ENCODE measurements around the gene MYOM1. TPM values are rescaled to one million over a fixed set of nuclear protein-coding genes. Genes with fewer than 3 reads are reported as not detected.

The MYOM1 gene
- total RNA-seq, 4 donors from 2014 or later = 0.23 to 2.5 (median 0.52) TPM

DNA sequence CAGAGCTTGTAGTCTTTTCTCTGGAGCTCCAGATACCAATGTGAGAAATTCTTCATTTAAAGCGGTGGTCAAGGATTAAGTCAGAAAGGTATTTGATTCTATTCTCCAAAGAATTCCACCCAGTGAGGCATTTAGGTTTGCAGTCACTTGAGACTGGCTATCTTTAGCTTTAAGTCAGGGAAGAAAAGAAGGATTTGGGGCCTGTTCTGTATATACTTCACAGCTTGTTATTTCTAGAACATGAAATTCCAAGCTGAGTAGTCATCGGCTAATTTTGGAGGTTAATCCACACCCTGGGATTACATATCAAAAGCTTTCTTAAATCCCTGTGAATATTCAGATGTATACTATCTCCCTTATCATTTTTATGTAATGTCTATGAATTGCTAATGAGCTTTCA lies 39.4 kb downstream of the MYOM1 start:
- Histone ChIP-seq H3K36me3 (no peaks in the 10 kb centered on the region), H3K27me3 (no peaks in the 10 kb centered on the region), H3K9me3 (no peaks in the 10 kb centered on the region), H3K4me1 (peaks cover 0 to 15% (median 5%) of the 10 kb centered on the region in 3 donors), H3K4me3 (no peak overlapping the region), H3K27ac (peak overlapping the region in 2 of 4 donors; percentile 32 to 53)
- intact Hi-C loops (cut with DNase I) = no loop called here
- TF ChIP-seq POLR2A (IDR thresholded peaks at IDR 0.05) = no peak
- TF ChIP-seq, protein P1, sequence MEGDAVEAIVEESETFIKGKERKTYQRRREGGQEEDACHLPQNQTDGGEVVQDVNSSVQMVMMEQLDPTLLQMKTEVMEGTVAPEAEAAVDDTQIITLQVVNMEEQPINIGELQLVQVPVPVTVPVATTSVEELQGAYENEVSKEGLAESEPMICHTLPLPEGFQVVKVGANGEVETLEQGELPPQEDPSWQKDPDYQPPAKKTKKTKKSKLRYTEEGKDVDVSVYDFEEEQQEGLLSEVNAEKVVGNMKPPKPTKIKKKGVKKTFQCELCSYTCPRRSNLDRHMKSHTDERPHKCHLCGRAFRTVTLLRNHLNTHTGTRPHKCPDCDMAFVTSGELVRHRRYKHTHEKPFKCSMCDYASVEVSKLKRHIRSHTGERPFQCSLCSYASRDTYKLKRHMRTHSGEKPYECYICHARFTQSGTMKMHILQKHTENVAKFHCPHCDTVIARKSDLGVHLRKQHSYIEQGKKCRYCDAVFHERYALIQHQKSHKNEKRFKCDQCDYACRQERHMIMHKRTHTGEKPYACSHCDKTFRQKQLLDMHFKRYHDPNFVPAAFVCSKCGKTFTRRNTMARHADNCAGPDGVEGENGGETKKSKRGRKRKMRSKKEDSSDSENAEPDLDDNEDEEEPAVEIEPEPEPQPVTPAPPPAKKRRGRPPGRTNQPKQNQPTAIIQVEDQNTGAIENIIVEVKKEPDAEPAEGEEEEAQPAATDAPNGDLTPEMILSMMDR (IDR thresholded peaks at IDR 0.05) = no peak
- no peak for DNase-seq
- 38% methylated on average over 2 of the region's 2 CpGs for WGBS, 2 donors

DNA sequence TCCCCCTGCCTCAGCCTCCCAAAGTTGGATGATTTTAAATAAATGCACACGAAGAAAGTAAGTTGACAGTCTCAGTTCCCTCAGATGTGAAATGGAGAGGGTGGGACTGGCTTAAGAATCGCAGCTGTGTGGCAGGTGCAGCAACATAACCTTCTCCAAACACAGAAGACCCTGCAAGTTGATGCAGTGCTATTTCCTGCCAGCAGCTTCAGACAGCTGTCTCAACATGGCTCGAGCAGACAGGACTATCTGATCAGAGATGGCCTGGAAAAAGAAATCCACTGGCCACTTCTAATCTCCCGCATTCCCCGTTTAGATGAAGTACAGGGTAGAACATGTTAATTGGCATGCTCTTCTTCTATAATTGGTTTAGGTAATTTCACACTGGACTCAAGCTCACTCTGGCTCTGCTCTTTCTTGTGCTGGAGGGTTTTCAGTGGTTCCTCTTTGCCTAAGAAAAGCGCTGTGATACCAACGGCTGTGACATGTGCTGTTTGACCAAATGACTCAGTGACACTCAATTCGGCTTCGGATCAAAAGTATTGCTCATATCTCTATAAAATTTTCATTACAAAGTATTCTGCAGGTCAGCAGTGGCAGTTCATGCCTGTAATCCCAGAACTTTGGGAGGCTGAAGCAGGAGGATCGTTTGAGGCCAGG lies 40.2 kb downstream of the MYOM1 start:
- DNase-seq = no peak
- WGBS, 2 donors = 56 to 60% methylated on average over 10 of the region's 10 CpGs

DNA sequence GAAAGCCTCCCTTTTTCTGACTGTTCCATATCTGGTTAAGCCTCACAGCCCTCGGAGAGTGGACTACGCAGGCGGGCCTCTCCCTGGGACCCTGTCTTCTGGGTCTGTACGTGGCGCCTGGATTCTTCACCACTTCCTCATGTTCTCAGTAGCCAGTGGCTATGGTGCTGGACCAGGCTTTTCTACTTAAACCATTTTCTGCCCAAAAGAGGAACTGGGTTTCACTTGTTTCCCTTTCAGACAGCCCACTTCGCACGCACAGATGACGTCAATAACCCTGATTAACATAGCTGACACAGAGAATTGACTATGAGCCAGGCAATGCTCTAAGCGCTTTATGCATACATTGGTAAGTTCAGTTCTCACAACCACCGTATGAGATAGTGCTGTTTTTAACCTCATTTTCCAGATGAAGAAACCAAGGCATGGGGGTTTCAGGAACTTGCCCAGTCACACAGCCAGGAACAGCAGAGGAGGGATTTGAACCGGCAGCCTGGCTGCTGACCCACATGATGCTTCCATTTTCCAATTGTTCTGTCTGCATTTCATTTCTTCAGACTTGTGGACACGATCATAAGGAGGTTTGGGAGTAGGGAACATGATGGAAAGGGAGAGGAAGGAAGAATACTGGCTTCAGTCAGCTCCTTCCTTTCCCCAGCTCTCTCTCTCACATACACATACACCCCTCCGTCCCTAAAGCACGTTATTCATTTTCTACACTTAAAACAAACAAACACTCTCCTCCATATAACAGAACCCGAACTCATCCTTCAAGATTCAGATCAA lies 41.7 kb downstream of the MYOM1 start:
- peak in 2 of 4 donors; percentile 22 to 41 for TF ChIP-seq POLR2A (IDR thresholded peaks at IDR 0.05)
- TF ChIP-seq, protein P1 (IDR thresholded peaks at IDR 0.05) = no peak
- Histone ChIP-seq H3K27me3 (no peaks in the 10 kb centered on the region), H3K27ac (peak overlapping the region; percentile 30 to 78 (median 74)), H3K4me1 (peaks cover 0 to 22% (median 5%) of the 10 kb centered on the region in 3 donors), H3K36me3 (no peaks in the 10 kb centered on the region), H3K4me3 (peak overlapping the region in 1 of 4 donors; percentile 21), H3K9me3 (no peaks in the 10 kb centered on the region)
- 72 to 77% methylated on average over 14 to 15 of the region's 15 CpGs for WGBS, 2 donors
- peak; percentile 41 for DNase-seq
- intact Hi-C loops (cut with DNase I) = no loop called here

More for the DNA sequence above, 40.2 kb downstream of the MYOM1 start:
- Histone ChIP-seq H3K27me3 (no peaks in the 10 kb centered on the region), H3K4me3 (no peak overlapping the region), H3K36me3 (no peaks in the 10 kb centered on the region), H3K9me3 (no peaks in the 10 kb centered on the region), H3K4me1 (peaks cover 0 to 20% (median 5%) of the 10 kb centered on the region in 3 donors), H3K27ac (peak overlapping the region in 3 of 4 donors; percentile 32 to 72 (median 53))
- intact Hi-C loops (cut with DNase I) = no loop called here
- no peak for TF ChIP-seq POLR2A (IDR thresholded peaks at IDR 0.05)
- TF ChIP-seq, protein P1 (IDR thresholded peaks at IDR 0.05) = no peak

DNA sequence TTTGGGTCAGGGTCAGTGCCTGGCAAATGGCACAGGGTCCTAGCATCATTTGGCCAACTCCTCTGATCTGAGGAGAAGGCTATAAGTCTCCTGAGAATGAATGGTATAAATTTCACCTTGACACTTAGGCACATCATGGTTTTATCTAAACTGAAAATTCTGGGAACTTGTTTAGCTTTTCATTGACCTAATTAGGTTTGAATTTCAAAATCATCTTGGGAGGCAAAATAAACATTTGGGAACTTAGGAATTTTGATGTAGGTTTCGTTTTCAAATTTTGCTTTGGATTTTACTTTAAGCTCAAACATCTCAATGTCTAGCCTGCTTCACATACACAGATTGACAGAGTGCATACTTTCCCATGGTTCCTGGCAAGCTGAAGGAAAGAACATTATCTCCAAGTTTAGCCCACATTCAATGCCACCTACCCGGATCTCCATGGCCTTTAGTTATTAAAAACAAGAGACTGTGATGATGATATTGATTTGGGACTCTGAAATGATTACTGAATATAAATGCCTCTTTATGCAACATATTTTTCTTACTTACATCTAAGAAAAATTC lies 44.5 kb downstream of the MYOM1 start:
- Histone ChIP-seq H3K27ac (no peak overlapping the region), H3K27me3 (no peaks in the 10 kb centered on the region), H3K36me3 (no peaks in the 10 kb centered on the region), H3K4me3 (no peak overlapping the region), H3K9me3 (no peaks in the 10 kb centered on the region), H3K4me1 (peaks cover 0 to 21% (median 4%) of the 10 kb centered on the region in 3 donors)
- 43 to 72% methylated on average over 2 of the region's 2 CpGs for WGBS, 2 donors
- TF ChIP-seq POLR2A (IDR thresholded peaks at IDR 0.05) = no peak
- TF ChIP-seq, protein P1 (IDR thresholded peaks at IDR 0.05) = no peak
- no peak for DNase-seq
- intact Hi-C loops (cut with DNase I) = no loop called here

DNA sequence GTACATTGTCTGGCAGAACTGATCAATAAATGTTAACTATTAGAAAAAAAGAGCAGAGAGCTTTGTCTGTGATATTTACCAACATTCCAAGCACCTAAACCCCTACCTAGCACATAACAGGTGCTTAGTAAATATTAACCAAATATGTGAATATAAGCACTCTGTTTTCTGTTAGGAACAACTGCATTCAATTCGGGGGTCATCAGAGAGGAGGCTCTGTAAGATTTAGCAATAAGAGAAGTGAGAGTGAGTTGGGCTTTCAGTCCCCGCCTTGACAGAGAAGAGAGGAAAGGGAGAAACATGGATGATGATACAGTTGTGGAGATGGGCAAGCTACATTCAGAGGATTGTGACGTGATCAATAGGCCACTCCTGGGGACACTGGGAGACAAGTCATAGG lies 47.7 kb downstream of the MYOM1 start:
- H3K36me3 ChIP-seq = no peaks in the 10 kb centered on the region
- no peak overlapping the region for H3K4me3 ChIP-seq
- intact Hi-C loops (cut with DNase I) = no loop called here
- peaks cover 0 to 7% (median 0%) of the 10 kb centered on the region in 3 donors for H3K4me1 ChIP-seq
- TF ChIP-seq POLR2A (IDR thresholded peaks at IDR 0.05) = no peak
- TF ChIP-seq, protein P1 (IDR thresholded peaks at IDR 0.05) = no peak
- no peak overlapping the region for H3K27ac ChIP-seq
- H3K9me3 ChIP-seq = no peaks in the 10 kb centered on the region
- no peaks in the 10 kb centered on the region for H3K27me3 ChIP-seq
- DNase-seq = no peak
- WGBS, 2 donors = 52 to 59% methylated on average over 3 of the region's 3 CpGs
